Measurements from ENCODE around the gene CTRB2. TPM values are rescaled to one million over a fixed set of nuclear protein-coding genes. Genes with fewer than 3 reads are reported as not detected.

The CTRB2 gene
- total and polyA plus RNA-seq, 4 donors = 9.1 to 19.0 (median 12.1) TPM

DNA sequence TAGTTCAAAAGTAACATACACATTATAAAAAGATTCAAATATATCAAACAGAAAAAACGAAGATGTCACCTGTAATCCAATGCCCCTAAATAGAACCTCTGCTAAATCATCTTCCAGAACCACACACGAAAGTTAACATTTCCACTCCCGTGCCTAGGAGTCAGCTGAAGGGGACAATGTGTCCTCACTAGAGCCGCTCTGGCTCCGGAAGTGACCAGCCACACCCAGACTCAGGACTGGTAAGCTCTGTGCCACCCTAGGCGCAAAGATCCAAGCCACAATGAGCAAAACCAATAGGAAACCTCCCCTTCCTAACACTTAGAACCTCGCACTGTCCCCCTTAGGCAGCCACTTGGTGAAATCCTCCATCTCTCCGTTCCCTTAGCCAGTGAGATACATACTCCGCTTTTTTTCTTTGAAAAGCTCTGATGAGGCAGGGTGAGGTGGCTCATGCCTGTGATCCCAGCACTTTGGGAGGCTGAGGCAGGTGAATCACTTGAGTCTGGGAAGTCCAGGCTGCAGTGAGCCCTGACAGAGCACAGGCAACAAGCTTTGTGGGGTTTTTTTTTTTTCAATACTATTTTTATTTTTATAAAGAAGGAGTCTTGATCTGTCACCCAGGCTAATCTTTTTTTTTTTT lies 23.6 kb upstream of the CTRB2 start:
- ATAC-seq (ENCODE audit: low FRiP score) (no peak), DNase-seq (no peak)
- Histone ChIP-seq H3K4me3 (ENCODE audit: low read length in 2 of 2) (no peak overlapping the region), H3K36me3 (ENCODE audit: control insufficient read depth in 1 of 2, insufficient read depth in 2 of 2, low read length in 1 of 2) (peaks cover 0 to 8% of the 10 kb centered on the region in 2 donors), H3K9me3 (ENCODE audit: control insufficient read depth, low read length) (no peaks in the 10 kb centered on the region), H3K4me1 (ENCODE audit: control insufficient read depth in 1 of 2, insufficient read depth in 2 of 2, low read length in 2 of 2) (no peaks in the 10 kb centered on the region), H3K27ac (ENCODE audit: low read depth in 1 of 2, low read length in 2 of 2) (no peak overlapping the region), H3K27me3 (ENCODE audit: control insufficient read depth in 1 of 2, insufficient read depth in 2 of 2, low read length in 1 of 2) (no peaks in the 10 kb centered on the region)
- intact Hi-C loops (cut with DNase I) = no loop called here
- 79% methylated on average over 9 of the region's 9 CpGs for WGBS, 2 donors

- H3K4me1 ChIP-seq (ENCODE audit: control insufficient read depth in 1 of 2, insufficient read depth in 2 of 2, low read length in 2 of 2) = no peaks in the 10 kb centered on the region
- no peak overlapping the region for H3K4me3 ChIP-seq (ENCODE audit: low read length in 2 of 2)
- H3K36me3 ChIP-seq (ENCODE audit: control insufficient read depth in 1 of 2, insufficient read depth in 2 of 2, low read length in 1 of 2) = peaks cover 0 to 8% of the 10 kb centered on the region in 2 donors
- DNase-seq = no peak
- intact Hi-C loops (cut with DNase I) = no loop called here
- no peak for ATAC-seq (ENCODE audit: low FRiP score)
- H3K9me3 ChIP-seq (ENCODE audit: control insufficient read depth, low read length) = no peaks in the 10 kb centered on the region
- WGBS, 2 donors = 84% methylated on average over 48 of the region's 48 CpGs
- H3K27ac ChIP-seq (ENCODE audit: low read depth in 1 of 2, low read length in 2 of 2) = no peak overlapping the region
- H3K27me3 ChIP-seq (ENCODE audit: control insufficient read depth in 1 of 2, insufficient read depth in 2 of 2, low read length in 1 of 2) = no peaks in the 10 kb centered on the region
These were observed 22.4 kb upstream of the CTRB2 start for GRCh38 chr16:75229172-75230031.

- Histone ChIP-seq H3K4me1 (ENCODE audit: control insufficient read depth in 1 of 2, insufficient read depth in 2 of 2, low read length in 2 of 2) (no peaks in the 10 kb centered on the region), H3K27me3 (ENCODE audit: control insufficient read depth in 1 of 2, insufficient read depth in 2 of 2, low read length in 1 of 2) (no peaks in the 10 kb centered on the region), H3K4me3 (ENCODE audit: low read length in 2 of 2) (no peak overlapping the region), H3K36me3 (ENCODE audit: control insufficient read depth in 1 of 2, insufficient read depth in 2 of 2, low read length in 1 of 2) (peaks cover 0 to 8% of the 10 kb centered on the region in 2 donors), H3K27ac (ENCODE audit: low read depth in 1 of 2, low read length in 2 of 2) (no peak overlapping the region), H3K9me3 (ENCODE audit: control insufficient read depth, low read length) (no peaks in the 10 kb centered on the region)
- peak in 1 of 2 donors; percentile 61 for DNase-seq
- intact Hi-C loops (cut with DNase I) = no loop called here
- 80 to 82% methylated on average over 17 of the region's 17 CpGs for WGBS, 2 donors
- no peak for ATAC-seq (ENCODE audit: low FRiP score)
These were observed 21.4 kb upstream of the CTRB2 start for GRCh38 chr16:75228143-75228976.

GRCh38 chr16:75227361-75228142 lies 20.6 kb upstream of the CTRB2 start:
- Histone ChIP-seq H3K4me3 (ENCODE audit: low read length in 2 of 2) (no peak overlapping the region), H3K36me3 (ENCODE audit: control insufficient read depth in 1 of 2, insufficient read depth in 2 of 2, low read length in 1 of 2) (peaks cover 0 to 8% of the 10 kb centered on the region in 2 donors), H3K9me3 (ENCODE audit: control insufficient read depth, low read length) (no peaks in the 10 kb centered on the region), H3K27me3 (ENCODE audit: control insufficient read depth in 1 of 2, insufficient read depth in 2 of 2, low read length in 1 of 2) (no peaks in the 10 kb centered on the region), H3K4me1 (ENCODE audit: control insufficient read depth in 1 of 2, insufficient read depth in 2 of 2, low read length in 2 of 2) (no peaks in the 10 kb centered on the region), H3K27ac (ENCODE audit: low read depth in 1 of 2, low read length in 2 of 2) (no peak overlapping the region)
- WGBS, 2 donors = 77 to 79% methylated on average over 18 of the region's 18 CpGs
- no peak for ATAC-seq (ENCODE audit: low FRiP score)
- DNase-seq = peak in 1 of 2 donors; percentile 64
- intact Hi-C loops (cut with DNase I) = no loop called here

DNA sequence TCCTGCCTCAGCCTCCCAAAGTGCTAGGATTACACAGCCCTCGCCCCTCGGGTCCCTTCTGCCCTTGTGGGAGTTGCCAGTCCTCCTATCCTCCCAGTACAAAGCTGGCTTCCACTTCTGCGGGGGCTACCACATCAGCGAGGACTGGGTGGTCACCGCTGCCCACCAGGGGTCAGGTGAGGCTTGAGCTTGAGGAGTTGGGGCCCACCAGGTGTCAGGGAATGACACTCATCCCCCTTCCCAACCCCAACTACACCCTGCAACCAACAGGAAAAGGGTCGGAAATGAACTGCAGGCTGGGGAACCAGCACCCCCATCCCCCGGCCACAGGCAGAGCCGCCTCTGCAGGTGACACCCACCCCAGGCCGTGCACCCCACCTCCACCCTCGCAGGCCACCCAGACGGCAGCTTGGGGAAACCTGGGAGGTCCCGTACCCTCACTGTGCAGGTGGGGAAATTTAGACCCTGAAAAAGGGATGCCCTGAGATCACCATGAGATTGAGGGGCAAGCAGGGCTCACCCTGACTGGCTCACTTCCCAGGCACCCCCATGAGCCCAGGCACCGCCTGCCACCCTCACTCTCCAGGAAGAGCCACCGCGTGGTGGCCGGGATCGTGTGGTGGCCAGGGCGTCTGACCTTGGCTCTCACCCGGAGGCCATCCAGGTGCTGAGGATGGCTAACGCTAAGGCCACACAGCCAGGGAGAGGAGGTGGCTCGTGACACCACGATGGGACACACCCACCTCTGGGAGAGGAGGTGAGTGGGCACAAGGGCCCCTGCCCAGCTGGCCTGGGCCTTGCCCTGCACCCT lies 19.8 kb upstream of the CTRB2 start:
- no peak for ATAC-seq (ENCODE audit: low FRiP score)
- Histone ChIP-seq H3K27me3 (ENCODE audit: control insufficient read depth in 1 of 2, insufficient read depth in 2 of 2, low read length in 1 of 2) (no peaks in the 10 kb centered on the region), H3K27ac (ENCODE audit: low read depth in 1 of 2, low read length in 2 of 2) (no peak overlapping the region), H3K36me3 (ENCODE audit: control insufficient read depth in 1 of 2, insufficient read depth in 2 of 2, low read length in 1 of 2) (peaks cover 0 to 8% of the 10 kb centered on the region in 2 donors), H3K4me3 (ENCODE audit: low read length in 2 of 2) (no peak overlapping the region), H3K9me3 (ENCODE audit: control insufficient read depth, low read length) (no peaks in the 10 kb centered on the region), H3K4me1 (ENCODE audit: control insufficient read depth in 1 of 2, insufficient read depth in 2 of 2, low read length in 2 of 2) (no peaks in the 10 kb centered on the region)
- 68 to 70% methylated on average over 16 to 22 of the region's 22 CpGs for WGBS, 2 donors
- DNase-seq = no peak
- intact Hi-C loops (cut with DNase I) = no loop called here

DNA sequence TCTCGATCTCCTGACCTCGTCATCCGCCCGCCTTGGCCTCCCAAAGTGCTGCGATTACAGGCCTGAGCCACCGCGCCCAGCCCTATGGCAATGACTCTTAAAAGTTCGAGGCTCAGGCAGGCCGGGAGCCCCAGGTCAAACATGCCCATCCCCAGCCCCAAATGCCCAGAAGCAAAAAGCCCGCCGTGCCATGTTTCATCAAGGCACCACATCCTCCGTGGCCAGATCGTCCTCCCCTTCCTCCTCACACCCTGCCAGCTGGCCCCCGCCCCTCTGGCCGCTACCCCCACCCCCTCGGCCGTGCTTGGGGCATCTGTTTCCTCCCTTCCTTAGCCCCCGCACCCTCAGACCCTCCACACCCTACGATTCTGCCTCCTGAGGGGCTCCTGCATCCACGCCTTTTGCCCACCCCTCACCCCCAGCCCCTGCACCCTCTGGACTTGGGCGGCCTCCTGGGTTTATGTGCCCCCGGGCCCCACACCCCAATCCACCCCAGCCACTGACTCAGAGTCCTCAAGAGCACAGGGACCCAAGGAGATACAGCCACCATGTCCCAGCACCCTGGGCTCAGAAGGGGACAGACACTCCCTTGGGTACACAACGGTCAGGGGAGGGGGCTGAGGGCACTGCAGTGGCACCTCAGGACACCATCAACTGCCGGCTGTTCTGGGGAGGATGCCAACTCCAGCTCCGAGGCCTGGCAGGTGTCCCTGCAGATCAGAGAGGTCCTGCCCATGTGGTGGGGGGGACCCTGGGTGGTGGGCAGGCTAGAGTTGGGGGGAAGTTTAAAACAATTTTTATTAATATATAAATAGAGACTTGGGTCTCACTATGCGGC lies 18.9 kb upstream of the CTRB2 start:
- Histone ChIP-seq H3K9me3 (ENCODE audit: control insufficient read depth, low read length) (no peaks in the 10 kb centered on the region), H3K4me3 (ENCODE audit: low read length in 2 of 2) (no peak overlapping the region), H3K4me1 (ENCODE audit: control insufficient read depth in 1 of 2, insufficient read depth in 2 of 2, low read length in 2 of 2) (no peaks in the 10 kb centered on the region), H3K27ac (ENCODE audit: low read depth in 1 of 2, low read length in 2 of 2) (no peak overlapping the region), H3K36me3 (ENCODE audit: control insufficient read depth in 1 of 2, insufficient read depth in 2 of 2, low read length in 1 of 2) (peaks cover 0 to 8% of the 10 kb centered on the region in 2 donors), H3K27me3 (ENCODE audit: control insufficient read depth in 1 of 2, insufficient read depth in 2 of 2, low read length in 1 of 2) (no peaks in the 10 kb centered on the region)
- intact Hi-C loops (cut with DNase I) = loop anchor here (2.0 kb wide), 1 partner anchor 19 kb away; the partner anchor contains the start of gene CTRB2 (in 2 of the 2)
- ATAC-seq (ENCODE audit: low FRiP score) (no peak), DNase-seq (no peak)
- WGBS, 2 donors = 74% methylated on average over 26 of the region's 26 CpGs

GRCh38 chr16:75225092-75225491 lies 18.1 kb upstream of the CTRB2 start:
- Histone ChIP-seq H3K27ac (ENCODE audit: low read depth in 1 of 2, low read length in 2 of 2) (no peak overlapping the region), H3K4me1 (ENCODE audit: control insufficient read depth in 1 of 2, insufficient read depth in 2 of 2, low read length in 2 of 2) (no peaks in the 10 kb centered on the region), H3K4me3 (ENCODE audit: low read length in 2 of 2) (no peak overlapping the region), H3K36me3 (ENCODE audit: control insufficient read depth in 1 of 2, insufficient read depth in 2 of 2, low read length in 1 of 2) (peaks cover 0 to 8% of the 10 kb centered on the region in 2 donors), H3K9me3 (ENCODE audit: control insufficient read depth, low read length) (no peaks in the 10 kb centered on the region), H3K27me3 (ENCODE audit: control insufficient read depth in 1 of 2, insufficient read depth in 2 of 2, low read length in 1 of 2) (no peaks in the 10 kb centered on the region)
- intact Hi-C loops (cut with DNase I) = loop anchor here (2.0 kb wide), 1 partner anchor 18 kb away; the partner anchor contains the start of gene CTRB2 (in 2 of the 2)
- no peak for ATAC-seq (ENCODE audit: low FRiP score)
- 42 to 46% methylated on average over 10 to 12 of the region's 12 CpGs for WGBS, 2 donors
- peak in 1 of 2 donors; percentile 71 for DNase-seq

Data from aorta (tissue), 5 donors.